Measurements from ENCODE around the gene REEP1. TPM values are rescaled to one million over a fixed set of nuclear protein-coding genes. Genes with fewer than 3 reads are reported as not detected.

The REEP1 gene
- total and polyA plus RNA-seq, 2 of the 8 experiments (the other 6 are each of a cell fraction or from before 2014, with no cell fraction given) = 0.74 to 1.5 TPM

GRCh38 chr2:86243272-86243671 is 94.2 kb downstream of the REEP1 start:
- no peak overlapping the region for H2BK15ac ChIP-seq (ENCODE audit: low read length)
- no peaks in the 10 kb centered on the region for H3K27me3 ChIP-seq (replicated peaks in 1 of 4; ENCODE audit: control insufficient read depth in 3 of 4, extremely low read depth in 1 of 4, insufficient read depth in 3 of 4, low read length in 3 of 4)
- POLR2A ChIA-PET (ENCODE audit: partially characterized antibody) = no interaction called here
- no peak overlapping the region for H3K4ac ChIP-seq (replicated peaks; ENCODE audit: insufficient read length, low read depth, low read length)
- WGBS, 2 experiments (ENCODE audit: extremely low coverage in 1 of 2, insufficient coverage in 1 of 2, insufficient read length in 1 of 2, insufficient replicate concordance in 2 of 2, low coverage in 1 of 2, low lambda C conversion rate in 2 of 2, missing lambda C conversion rate in 1 of 2) = 84% methylated on average over 6 of the region's 6 CpGs; no CpG with 5 or more reads in 1 of the 2 experiments
- no peak overlapping the region for H4K8ac ChIP-seq (ENCODE audit: extremely low read depth, insufficient read depth, low read length)
- no peak overlapping the region for H3K27ac ChIP-seq (ENCODE audit: low read depth, low read length)
- CTCF ChIA-PET (ENCODE audit: partially characterized antibody) = interaction anchor here (1.2 to 2.6 kb wide), 3 partner anchors 22 to 55 kb away, joined by 3 to 11 read pairs (median 6); no protein-coding TSS in a partner anchor
- H3K23me2 ChIP-seq (ENCODE audit: low read depth, low read length) = no peaks in the 10 kb centered on the region
- FAIRE-seq (no peak), DNase-seq (ENCODE audit: low read depth in 1 of 2, low spot score in 2 of 2) (no peak)
- no peak overlapping the region for H2BK20ac ChIP-seq (ENCODE audit: low read length)
- H3K79me1 ChIP-seq (ENCODE audit: low read depth, low read length) = no peaks in the 10 kb centered on the region
- H2BK12ac ChIP-seq (ENCODE audit: low read depth, low read length) = peak overlapping the region; percentile 29; the same call in 1 of the 2 replicates
- no peak overlapping the region for H4K91ac ChIP-seq (replicated peaks; ENCODE audit: insufficient read length, low read length)
- H3K4me2 ChIP-seq (ENCODE audit: insufficient read depth in 1 of 2, low read depth in 2 of 2, low read length in 2 of 2) = no peak overlapping the region
- H3K9me3 ChIP-seq (ENCODE audit: insufficient read depth in 2 of 2, low read depth in 1 of 2, low read length in 1 of 2) = no peaks in the 10 kb centered on the region
- H4K20me1 ChIP-seq (replicated peaks in 1 of 2; ENCODE audit: control insufficient read depth in 1 of 2, insufficient read depth in 2 of 2, low read length in 2 of 2) = no peaks in the 10 kb centered on the region
- H2BK5ac ChIP-seq (ENCODE audit: low read depth, low read length) = no peak overlapping the region
- no peaks in the 10 kb centered on the region for H3K36me3 ChIP-seq (ENCODE audit: control insufficient read depth in 2 of 4, insufficient read depth in 4 of 4, low read length in 3 of 4)
- H3K18ac ChIP-seq (ENCODE audit: extremely low read depth, low read length) = no peak overlapping the region
- H3K9ac ChIP-seq (replicated peaks in 1 of 4; ENCODE audit: extremely low read depth in 1 of 4, low read depth in 3 of 4, low read length in 3 of 4) = no peak overlapping the region
- H2BK120ac ChIP-seq (replicated peaks; ENCODE audit: low read depth, low read length) = no peak overlapping the region
- H3K4me1 ChIP-seq (replicated peaks in 1 of 4; ENCODE audit: control insufficient read depth in 3 of 4, insufficient read depth in 4 of 4, low read length in 3 of 4) = no peaks in the 10 kb centered on the region; a peak in 1 of 7 replicates
- H2AK5ac ChIP-seq (ENCODE audit: low read depth, low read length) = no peak overlapping the region
- no peak overlapping the region for H3K4me3 ChIP-seq (ENCODE audit: extremely low read depth in 1 of 4, insufficient read depth in 2 of 4, low read depth in 3 of 4, low read length in 4 of 4)
- H3K14ac ChIP-seq (ENCODE audit: insufficient read length) = no peak overlapping the region
- no peaks in the 10 kb centered on the region for H3K79me2 ChIP-seq (ENCODE audit: control insufficient read depth in 1 of 2, insufficient read depth in 2 of 2, low read length in 2 of 2)
- no peak overlapping the region for H2AFZ ChIP-seq (ENCODE audit: low read length)
- no peak overlapping the region for H3K56ac ChIP-seq (replicated peaks; ENCODE audit: insufficient read length, low read depth, low read length)
- H3K23ac ChIP-seq (ENCODE audit: insufficient read length) = no peak overlapping the region
- H4K5ac ChIP-seq (ENCODE audit: insufficient read length, low read depth, low read length) = no peak overlapping the region
- TF ChIP-seq SRF (IDR thresholded peaks at IDR 0.05; ENCODE audit: low read depth, low read length) (no peak), JUN (IDR thresholded peaks at IDR 0.05; ENCODE audit: low read depth, low read length) (no peak), TBP (IDR thresholded peaks at IDR 0.05; ENCODE audit: low read depth, low read length) (no peak), BACH1 (IDR thresholded peaks at IDR 0.05; ENCODE audit: low read length) (no peak), POU5F1 (IDR thresholded peaks at IDR 0.05; ENCODE audit: low read depth, low read length) (no peak), SUZ12 (IDR thresholded peaks at IDR 0.05; ENCODE audit: low read length) (no peak), CBX5 (IDR thresholded peaks at IDR 0.05; ENCODE audit: low read depth, low read length) (no peak), EZH2 (IDR thresholded peaks at IDR 0.05; ENCODE audit: low read depth, low read length, severe bottlenecking) (no peak), GTF2F1 (IDR thresholded peaks at IDR 0.05; ENCODE audit: borderline replicate concordance, low read depth, low read length) (no peak), SIX5 (IDR thresholded peaks at IDR 0.05; ENCODE audit: low read depth, low read length) (no peak), GABPA (IDR thresholded peaks at IDR 0.05; ENCODE audit: borderline replicate concordance, insufficient read depth, low read length) (no peak), SP1 (IDR thresholded peaks at IDR 0.05; ENCODE audit: low read depth, low read length) (no peak)
- TF ChIP-seq, protein P1, sequence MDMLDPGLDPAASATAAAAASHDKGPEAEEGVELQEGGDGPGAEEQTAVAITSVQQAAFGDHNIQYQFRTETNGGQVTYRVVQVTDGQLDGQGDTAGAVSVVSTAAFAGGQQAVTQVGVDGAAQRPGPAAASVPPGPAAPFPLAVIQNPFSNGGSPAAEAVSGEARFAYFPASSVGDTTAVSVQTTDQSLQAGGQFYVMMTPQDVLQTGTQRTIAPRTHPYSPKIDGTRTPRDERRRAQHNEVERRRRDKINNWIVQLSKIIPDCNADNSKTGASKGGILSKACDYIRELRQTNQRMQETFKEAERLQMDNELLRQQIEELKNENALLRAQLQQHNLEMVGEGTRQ (IDR thresholded peaks at IDR 0.05; ENCODE audit: low read length) = no peak
- TF ChIP-seq, protein P2, sequence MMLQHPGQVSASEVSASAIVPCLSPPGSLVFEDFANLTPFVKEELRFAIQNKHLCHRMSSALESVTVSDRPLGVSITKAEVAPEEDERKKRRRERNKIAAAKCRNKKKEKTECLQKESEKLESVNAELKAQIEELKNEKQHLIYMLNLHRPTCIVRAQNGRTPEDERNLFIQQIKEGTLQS (IDR thresholded peaks at IDR 0.05; ENCODE audit: insufficient read depth, low read depth, low read length) = no peak

All from H1 (cell line).